ENCODE measurements around the gene NPTXR. TPM values are rescaled to one million over a fixed set of nuclear protein-coding genes. Genes with fewer than 3 reads are reported as not detected.

The NPTXR gene
- total RNA-seq, 1 experiment from 2014 or later: 10.4 TPM

- ATAC-seq (no peak), DNase-seq (ENCODE audit: low spot score) (no peak)
- POLR2A ChIA-PET: interaction anchor here (1.2 to 1.7 kb wide), 2 partner anchors 18 to 92 kb away, joined by 3 to 4 read pairs; partner anchors contain the start of gene NPTXR
- no peaks in the 10 kb centered on the region; the same call in 1 of the 2 replicates for H3K27me3 Mint-ChIP-seq (ENCODE audit: low read depth)
- no peaks in the 10 kb centered on the region for H3K9me3 Mint-ChIP-seq
- peak overlapping the region; percentile 44; the same call in 1 of the 2 replicates for H3K4me3 Mint-ChIP-seq
- no peaks in the 10 kb centered on the region for H3K36me3 Mint-ChIP-seq
- peaks cover 36% of the 10 kb centered on the region for H3K4me1 Mint-ChIP-seq
- TF ChIP-seq IRF2 (CRISPR knock-in tag; IDR thresholded peaks at IDR 0.05; ENCODE audit: borderline replicate concordance, low read depth): no peak
- TF ChIP-seq TEAD1 (CRISPR knock-in tag; IDR thresholded peaks at IDR 0.05): 0 out of 2 replicates have a peak, but pooled peaks have one; percentile 29
- no peak overlapping the region for H3K27ac Mint-ChIP-seq
- CTCF ChIA-PET: interaction anchor here (0.6 to 7.5 kb wide), 6 partner anchors 8 to 1071 kb away, joined by 3 to 83 read pairs (median 6); partner anchors contain the start of gene NPTXR
Observed at GRCh38 chr22:38861170-38861876, 17.5 kb upstream of the NPTXR start.

- peak; percentile 45 for ATAC-seq
- ChIA-PET CTCF (interaction anchor here (0.7 to 7.5 kb wide), 5 partner anchors 9 to 93 kb away, joined by 3 to 83 read pairs (median 8); partner anchors contain the start of gene NPTXR), POLR2A (interaction anchor here (0.6 to 1.7 kb wide), 3 partner anchors 17 to 139 kb away, joined by 3 to 4 read pairs (median 4); partner anchors contain the start of gene NPTXR)
- DNase-seq (ENCODE audit: low spot score): peak; percentile 46
- TF ChIP-seq EMX1 (CRISPR knock-in tag; IDR thresholded peaks at IDR 0.05) (0 out of 2 replicates have a peak, but pooled peaks have one; percentile 12), NFATC4 (CRISPR knock-in tag; IDR thresholded peaks at IDR 0.05) (peak; percentile 48; the same call in 1 of the 2 replicates), CREM (CRISPR knock-in tag; IDR thresholded peaks at IDR 0.05) (no peak)
- peaks cover 36% of the 10 kb centered on the region for H3K4me1 Mint-ChIP-seq
- H3K36me3 Mint-ChIP-seq: no peaks in the 10 kb centered on the region
- no peak overlapping the region for H3K4me3 Mint-ChIP-seq
- no peaks in the 10 kb centered on the region; the same call in 1 of the 2 replicates for H3K27me3 Mint-ChIP-seq (ENCODE audit: low read depth)
- H3K9me3 Mint-ChIP-seq: no peaks in the 10 kb centered on the region
- H3K27ac Mint-ChIP-seq: no peak overlapping the region
Observed at GRCh38 chr22:38860283-38861169, 16.7 kb upstream of the NPTXR start.

GRCh38 chr22:38859581-38860282, 15.9 kb upstream of the NPTXR start:
- POLR2A ChIA-PET: interaction anchor here (0.6 kb wide), 1 partner anchor 140 kb away, joined by 4 read pairs; no protein-coding TSS in a partner anchor

GRCh38 chr22:38858492-38858891, 14.7 kb upstream of the NPTXR start:
- DNase-seq (ENCODE audit: low spot score) (no peak), ATAC-seq (no peak)
- Mint-ChIP-seq H3K36me3 (no peaks in the 10 kb centered on the region), H3K9me3 (no peaks in the 10 kb centered on the region), H3K27me3 (ENCODE audit: low read depth) (no peaks in the 10 kb centered on the region; the same call in 1 of the 2 replicates), H3K27ac (no peak overlapping the region), H3K4me1 (peaks cover 30% of the 10 kb centered on the region), H3K4me3 (no peak overlapping the region)
- POLR2A ChIA-PET: interaction anchor here (0.6 kb wide), 1 partner anchor 219 kb away, joined by 3 read pairs; no protein-coding TSS in a partner anchor
- CTCF ChIA-PET: interaction anchor here (0.6 to 7.5 kb wide), 5 partner anchors 10 to 91 kb away, joined by 3 to 83 read pairs (median 5); no protein-coding TSS in a partner anchor
- TF ChIP-seq ZNF671 (CRISPR knock-in tag; IDR thresholded peaks at IDR 0.05) (no peak), ESRRA (CRISPR knock-in tag; IDR thresholded peaks at IDR 0.05; ENCODE audit: borderline replicate concordance) (no peak), OVOL2 (CRISPR knock-in tag; IDR thresholded peaks at IDR 0.05; ENCODE audit: borderline replicate concordance) (no peak), KAT7 (CRISPR knock-in tag; IDR thresholded peaks at IDR 0.05; ENCODE audit: borderline replicate concordance) (no peak), ATF2 (CRISPR knock-in tag; IDR thresholded peaks at IDR 0.05; ENCODE audit: borderline replicate concordance, low read depth) (no peak), GRHL2 (CRISPR knock-in tag; IDR thresholded peaks at IDR 0.05; ENCODE audit: insufficient replicate concordance, severe bottlenecking) (no peak), ATF1 (CRISPR knock-in tag; IDR thresholded peaks at IDR 0.05) (no peak), NR1H2 (CRISPR knock-in tag; IDR thresholded peaks at IDR 0.05) (no peak), PRRX2 (CRISPR knock-in tag; IDR thresholded peaks at IDR 0.05) (no peak)
- TF ChIP-seq, protein P1, sequence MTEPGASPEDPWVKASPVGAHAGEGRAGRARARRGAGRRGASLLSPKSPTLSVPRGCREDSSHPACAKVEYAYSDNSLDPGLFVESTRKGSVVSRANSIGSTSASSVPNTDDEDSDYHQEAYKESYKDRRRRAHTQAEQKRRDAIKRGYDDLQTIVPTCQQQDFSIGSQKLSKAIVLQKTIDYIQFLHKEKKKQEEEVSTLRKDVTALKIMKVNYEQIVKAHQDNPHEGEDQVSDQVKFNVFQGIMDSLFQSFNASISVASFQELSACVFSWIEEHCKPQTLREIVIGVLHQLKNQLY (CRISPR knock-in tag; IDR thresholded peaks at IDR 0.05): no peak

More at GRCh38 chr22:38859581-38860282, 15.9 kb upstream of the NPTXR start:
- CTCF ChIA-PET: interaction anchor here (0.7 to 7.5 kb wide), 4 partner anchors 10 to 92 kb away, joined by 3 to 83 read pairs (median 12); no protein-coding TSS in a partner anchor
- no peak for DNase-seq (ENCODE audit: low spot score)
- no peaks in the 10 kb centered on the region; the same call in 1 of the 2 replicates for H3K27me3 Mint-ChIP-seq (ENCODE audit: low read depth)
- ATAC-seq: no peak
- H3K36me3 Mint-ChIP-seq: no peaks in the 10 kb centered on the region
- no peak overlapping the region for H3K4me3 Mint-ChIP-seq
- TF ChIP-seq ZBTB21 (CRISPR knock-in tag; IDR thresholded peaks at IDR 0.05; ENCODE audit: borderline replicate concordance) (no peak), ZNF138 (CRISPR knock-in tag; conservative IDR thresholded peaks at IDR 0.05) (no peak), OVOL2 (CRISPR knock-in tag; IDR thresholded peaks at IDR 0.05; ENCODE audit: borderline replicate concordance) (no peak)
- TF ChIP-seq, protein P2, sequence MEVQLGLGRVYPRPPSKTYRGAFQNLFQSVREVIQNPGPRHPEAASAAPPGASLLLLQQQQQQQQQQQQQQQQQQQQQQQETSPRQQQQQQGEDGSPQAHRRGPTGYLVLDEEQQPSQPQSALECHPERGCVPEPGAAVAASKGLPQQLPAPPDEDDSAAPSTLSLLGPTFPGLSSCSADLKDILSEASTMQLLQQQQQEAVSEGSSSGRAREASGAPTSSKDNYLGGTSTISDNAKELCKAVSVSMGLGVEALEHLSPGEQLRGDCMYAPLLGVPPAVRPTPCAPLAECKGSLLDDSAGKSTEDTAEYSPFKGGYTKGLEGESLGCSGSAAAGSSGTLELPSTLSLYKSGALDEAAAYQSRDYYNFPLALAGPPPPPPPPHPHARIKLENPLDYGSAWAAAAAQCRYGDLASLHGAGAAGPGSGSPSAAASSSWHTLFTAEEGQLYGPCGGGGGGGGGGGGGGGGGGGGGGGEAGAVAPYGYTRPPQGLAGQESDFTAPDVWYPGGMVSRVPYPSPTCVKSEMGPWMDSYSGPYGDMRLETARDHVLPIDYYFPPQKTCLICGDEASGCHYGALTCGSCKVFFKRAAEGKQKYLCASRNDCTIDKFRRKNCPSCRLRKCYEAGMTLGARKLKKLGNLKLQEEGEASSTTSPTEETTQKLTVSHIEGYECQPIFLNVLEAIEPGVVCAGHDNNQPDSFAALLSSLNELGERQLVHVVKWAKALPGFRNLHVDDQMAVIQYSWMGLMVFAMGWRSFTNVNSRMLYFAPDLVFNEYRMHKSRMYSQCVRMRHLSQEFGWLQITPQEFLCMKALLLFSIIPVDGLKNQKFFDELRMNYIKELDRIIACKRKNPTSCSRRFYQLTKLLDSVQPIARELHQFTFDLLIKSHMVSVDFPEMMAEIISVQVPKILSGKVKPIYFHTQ (CRISPR knock-in tag; IDR thresholded peaks at IDR 0.05): no peak
- peaks cover 36% of the 10 kb centered on the region for H3K4me1 Mint-ChIP-seq
- no peak overlapping the region for H3K27ac Mint-ChIP-seq
- H3K9me3 Mint-ChIP-seq: no peaks in the 10 kb centered on the region

Measured in WTC11 (cell line).